ENCODE results near the gene NLRP9. TPM values are rescaled to one million over a fixed set of nuclear protein-coding genes. Genes with fewer than 3 reads are reported as not detected.

The NLRP9 gene
- total and polyA plus RNA-seq, 2 of the 8 experiments (the other 6 are each of a cell fraction or from before 2014, with no cell fraction given) = not detected

GRCh38 chr19:55671054-55671378 lies 67.2 kb downstream of the NLRP9 start:
- Histone ChIP-seq H2AK5ac (ENCODE audit: low read depth, low read length) (no peak overlapping the region), H4K91ac (replicated peaks; ENCODE audit: insufficient read length, low read length) (no peak overlapping the region), H4K5ac (ENCODE audit: insufficient read length, low read depth, low read length) (no peak overlapping the region), H2AFZ (ENCODE audit: low read length) (no peak overlapping the region), H3K4me2 (ENCODE audit: insufficient read depth in 1 of 2, low read depth in 2 of 2, low read length in 2 of 2) (no peak overlapping the region), H2BK15ac (ENCODE audit: low read length) (no peak overlapping the region), H3K4ac (replicated peaks; ENCODE audit: insufficient read length, low read depth, low read length) (no peak overlapping the region), H3K23ac (ENCODE audit: insufficient read length) (no peak overlapping the region), H3K18ac (ENCODE audit: extremely low read depth, low read length) (no peak overlapping the region), H3K9me3 (ENCODE audit: insufficient read depth in 2 of 2, low read depth in 1 of 2, low read length in 1 of 2) (no peaks in the 10 kb centered on the region), H4K8ac (ENCODE audit: extremely low read depth, insufficient read depth, low read length) (no peak overlapping the region), H3K9ac (replicated peaks in 1 of 4; ENCODE audit: extremely low read depth in 1 of 4, low read depth in 3 of 4, low read length in 3 of 4) (no peak overlapping the region), H4K20me1 (replicated peaks in 1 of 2; ENCODE audit: control insufficient read depth in 1 of 2, insufficient read depth in 2 of 2, low read length in 2 of 2) (peaks cover 31 to 47% of the 10 kb centered on the region in 2 experiments), H3K27ac (ENCODE audit: low read depth, low read length) (no peak overlapping the region), H3K36me3 (ENCODE audit: control insufficient read depth in 2 of 4, insufficient read depth in 4 of 4, low read length in 3 of 4) (peaks cover 31 to 39% (median 35%) of the 10 kb centered on the region in 4 experiments), H3K23me2 (ENCODE audit: low read depth, low read length) (peaks cover 5% of the 10 kb centered on the region; the same call in 1 of the 2 replicates), H3K79me1 (ENCODE audit: low read depth, low read length) (peaks cover 19% of the 10 kb centered on the region), H2BK20ac (ENCODE audit: low read length) (no peak overlapping the region), H3K4me1 (replicated peaks in 1 of 4; ENCODE audit: control insufficient read depth in 3 of 4, insufficient read depth in 4 of 4, low read length in 3 of 4) (peaks cover 0 to 11% (median 6%) of the 10 kb centered on the region in 4 experiments; a peak in 5 of 7 replicates), H2BK12ac (ENCODE audit: low read depth, low read length) (no peak overlapping the region), H3K79me2 (ENCODE audit: control insufficient read depth in 1 of 2, insufficient read depth in 2 of 2, low read length in 2 of 2) (peaks cover 10 to 64% of the 10 kb centered on the region in 2 experiments), H3K4me3 (ENCODE audit: extremely low read depth in 1 of 4, insufficient read depth in 2 of 4, low read depth in 3 of 4, low read length in 4 of 4) (no peak overlapping the region), H2BK5ac (ENCODE audit: low read depth, low read length) (no peak overlapping the region; the same call in 1 of the 2 replicates), H3K56ac (replicated peaks; ENCODE audit: insufficient read length, low read depth, low read length) (no peak overlapping the region), H3K14ac (ENCODE audit: insufficient read length) (no peak overlapping the region), H3K27me3 (replicated peaks in 1 of 4; ENCODE audit: control insufficient read depth in 3 of 4, extremely low read depth in 1 of 4, insufficient read depth in 3 of 4, low read length in 3 of 4) (no peaks in the 10 kb centered on the region), H2BK120ac (replicated peaks; ENCODE audit: low read depth, low read length) (no peak overlapping the region)
- DNase-seq (ENCODE audit: low read depth in 1 of 2, low spot score in 2 of 2) (no peak), FAIRE-seq (no peak)
- CTCF ChIA-PET (ENCODE audit: partially characterized antibody) = interaction anchor here (0.6 to 2.0 kb wide), 10 partner anchors 8 to 1246 kb away, joined by 3 to 19 read pairs (median 5); no protein-coding TSS in a partner anchor
- 94% methylated on average over 2 of the region's 2 CpGs; no CpG with 5 or more reads in 1 of the 2 experiments for WGBS, 2 experiments (ENCODE audit: extremely low coverage in 1 of 2, insufficient coverage in 1 of 2, insufficient read length in 1 of 2, insufficient replicate concordance in 2 of 2, low coverage in 1 of 2, low lambda C conversion rate in 2 of 2, missing lambda C conversion rate in 1 of 2)
- POLR2A ChIA-PET (ENCODE audit: partially characterized antibody) = interaction anchor here (0.6 to 7.1 kb wide), 15 partner anchors 8 to 1222 kb away, joined by 3 to 75 read pairs (median 3); partner anchors contain the start of genes FIZ1, LENG8 and U2AF2
- no peak for TF ChIP-seq BRCA1 (IDR thresholded peaks at IDR 0.05; ENCODE audit: low read depth, low read length)

Data from H1 (cell line).